Ascending aorta (tissue), 2 donors: Measurements from ENCODE around the gene PSME1. TPM values are rescaled to one million over a fixed set of nuclear protein-coding genes. Genes with fewer than 3 reads are reported as not detected.

Experiments
- DNase-seq, 2 donors: peaks; one replicate each; pipeline ENCODE4 v3.0.0-alpha.2; 2019; ENCODE audit warnings: low spot score in 2 of 2
- H3K27ac ChIP-seq, 2 donors: fragments of 200-600 bp; sonication (generic); one replicate each; pipeline ENCODE4 v1.5.1; 2016 to 2017; ENCODE audit warnings: mild to moderate bottlenecking in 1 of 2
- H3K27me3 ChIP-seq: fragments of 200-600 bp; sonication (generic); one replicate; pipeline ENCODE4 v1.5.1; 2017
- H3K36me3 ChIP-seq, 2 donors: fragments of 200-600 bp; sonication (generic); one replicate each; pipeline ENCODE4 v1.5.1; 2016
- H3K4me1 ChIP-seq, 2 donors: fragments of 200-600 bp; sonication (generic); one replicate each; pipeline ENCODE4 v1.5.1; 2016 to 2017; ENCODE audit warnings: mild to moderate bottlenecking in 1 of 2
- H3K4me3 ChIP-seq, 2 donors: fragments of 200-600 bp; sonication (generic); one replicate each; pipeline ENCODE4 v1.5.1; 2016 to 2017; ENCODE audit warnings: mild to moderate bottlenecking in 1 of 2
- H3K9me3 ChIP-seq, 2 donors: fragments of 200-600 bp; sonication (generic); one replicate each; pipeline ENCODE4 v1.5.1; 2016
- intact Hi-C: fragments of 100-400 bp; cut with DNase I; formaldehyde crosslinking; loops from one replicate; pipeline ENCODE4 v1.15.1; 2023
- total RNA-seq: library from RNA; depleted of rRNA; stranded (reverse); fragments of >200 nt; gene quantifications from one replicate; pipeline ENCODE4 v1.1.0, GENCODE V29; 2016
- TF ChIP-seq, protein P1 (sequence below), 3 experiments: fragments of 200-600 bp in 2 of 3; fragments of 450-650 bp in 1 of 3; sonication (generic) in 2 of 3; IDR thresholded peaks; one replicate each; pipeline ENCODE4 v1.5.1; 2016 to 2019; ENCODE audit warnings: antibody characterized with exemption in 3 of 3, mild to moderate bottlenecking in 1 of 3, moderate library complexity in 1 of 3

PSME1 gene
- total RNA-seq, 1 donor from 2014 or later = 55.5 TPM

DNA sequence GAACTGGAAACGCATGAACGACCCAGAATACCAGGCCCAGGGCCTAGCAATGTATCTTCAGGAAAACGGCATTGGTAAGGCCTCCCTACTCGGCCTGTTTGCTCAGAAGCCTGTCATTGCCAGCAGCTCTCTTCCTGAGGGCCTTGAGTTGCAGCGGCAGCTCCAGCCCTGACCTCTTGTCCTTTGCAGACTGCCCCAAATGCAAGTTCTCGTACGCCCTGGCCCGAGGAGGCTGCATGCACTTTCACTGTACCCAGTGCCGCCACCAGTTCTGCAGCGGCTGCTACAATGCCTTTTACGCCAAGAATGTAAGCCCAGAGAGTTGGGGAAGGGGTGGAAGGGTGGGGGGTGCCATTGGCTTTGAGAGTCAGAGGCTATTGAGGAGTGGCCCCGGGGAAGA lies 21.3 kb downstream of the PSME1 start:
- intact Hi-C loops = no loop called here
- no peak for DNase-seq
- peaks cover 43 to 69% of the 10 kb centered on the region in 2 donors for H3K36me3 ChIP-seq
- H3K27ac ChIP-seq = no peak overlapping the region
- peaks cover under 1 to 4% of the 10 kb centered on the region in 2 donors for H3K4me1 ChIP-seq
- H3K4me3 ChIP-seq = no peak overlapping the region
- H3K9me3 ChIP-seq = no peaks in the 10 kb centered on the region
- no peaks in the 10 kb centered on the region for H3K27me3 ChIP-seq
- TF ChIP-seq, protein P1, sequence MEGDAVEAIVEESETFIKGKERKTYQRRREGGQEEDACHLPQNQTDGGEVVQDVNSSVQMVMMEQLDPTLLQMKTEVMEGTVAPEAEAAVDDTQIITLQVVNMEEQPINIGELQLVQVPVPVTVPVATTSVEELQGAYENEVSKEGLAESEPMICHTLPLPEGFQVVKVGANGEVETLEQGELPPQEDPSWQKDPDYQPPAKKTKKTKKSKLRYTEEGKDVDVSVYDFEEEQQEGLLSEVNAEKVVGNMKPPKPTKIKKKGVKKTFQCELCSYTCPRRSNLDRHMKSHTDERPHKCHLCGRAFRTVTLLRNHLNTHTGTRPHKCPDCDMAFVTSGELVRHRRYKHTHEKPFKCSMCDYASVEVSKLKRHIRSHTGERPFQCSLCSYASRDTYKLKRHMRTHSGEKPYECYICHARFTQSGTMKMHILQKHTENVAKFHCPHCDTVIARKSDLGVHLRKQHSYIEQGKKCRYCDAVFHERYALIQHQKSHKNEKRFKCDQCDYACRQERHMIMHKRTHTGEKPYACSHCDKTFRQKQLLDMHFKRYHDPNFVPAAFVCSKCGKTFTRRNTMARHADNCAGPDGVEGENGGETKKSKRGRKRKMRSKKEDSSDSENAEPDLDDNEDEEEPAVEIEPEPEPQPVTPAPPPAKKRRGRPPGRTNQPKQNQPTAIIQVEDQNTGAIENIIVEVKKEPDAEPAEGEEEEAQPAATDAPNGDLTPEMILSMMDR (IDR thresholded peaks at IDR 0.05) = no peak

DNA sequence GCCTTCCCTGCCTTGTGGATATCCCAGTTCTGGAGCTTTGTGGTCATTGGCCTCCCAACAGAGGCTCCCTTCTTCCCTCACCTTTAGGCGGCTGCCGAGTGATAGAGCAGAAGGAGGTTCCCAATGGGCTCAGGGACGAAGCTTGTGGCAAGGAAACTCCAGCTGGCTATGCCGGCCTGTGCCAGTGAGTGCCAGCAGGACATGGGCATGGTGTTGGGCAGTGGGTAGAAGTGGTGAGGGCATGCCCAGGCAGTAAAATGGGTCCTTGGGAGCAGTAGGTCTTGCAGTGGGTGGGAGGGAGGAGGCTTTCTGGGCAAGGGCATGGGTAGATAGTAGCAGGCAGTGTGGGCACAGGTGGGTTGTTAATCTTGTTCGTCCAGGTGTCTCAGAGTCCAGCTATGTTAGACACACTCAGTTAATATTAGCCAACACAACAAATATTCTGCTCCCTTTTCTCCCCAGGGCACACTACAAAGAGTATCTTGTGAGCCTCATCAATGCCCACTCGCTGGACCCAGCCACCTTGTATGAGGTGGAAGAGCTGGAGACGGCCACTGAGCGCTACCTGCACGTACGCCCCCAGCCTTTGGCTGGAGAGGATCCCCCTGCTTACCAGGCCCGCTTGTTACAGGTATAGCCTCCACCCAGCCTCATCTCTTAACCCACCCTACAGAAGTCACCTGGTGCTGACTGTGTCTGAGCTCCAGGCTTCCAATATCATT lies 23.9 kb downstream of the PSME1 start:
- Histone ChIP-seq H3K4me1 (peaks cover 9 to 12% of the 10 kb centered on the region in 2 donors), H3K27ac (peak overlapping the region; percentile 85 to 88)
- intact Hi-C loops = loop anchor here (2.0 kb wide), 1 partner anchor 29 kb away; the partner anchor contains the start of gene IPO4

DNA sequence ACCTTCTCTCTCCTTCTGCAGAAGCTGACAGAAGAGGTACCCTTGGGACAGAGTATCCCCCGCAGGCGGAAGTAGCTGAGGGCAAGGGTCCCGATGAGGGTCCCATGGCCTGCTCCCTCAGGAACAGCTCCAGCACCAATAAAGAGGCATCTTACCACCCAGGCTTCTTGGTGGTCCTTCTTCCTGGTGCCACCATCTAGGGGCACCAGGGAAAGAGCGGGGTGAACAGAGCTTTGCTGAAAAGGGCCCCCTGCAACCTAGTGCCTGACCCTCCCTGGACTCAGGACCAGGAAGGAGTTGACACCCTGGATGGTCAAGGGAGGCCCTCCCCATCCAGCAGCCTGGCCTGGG lies 24.5 kb downstream of the PSME1 start:
- Histone ChIP-seq H3K27ac (peak overlapping the region; percentile 85 to 88), H3K9me3 (no peaks in the 10 kb centered on the region), H3K36me3 (peaks cover 58 to 65% of the 10 kb centered on the region in 2 donors), H3K4me1 (peaks cover 9 to 12% of the 10 kb centered on the region in 2 donors), H3K4me3 (no peak overlapping the region), H3K27me3 (no peaks in the 10 kb centered on the region)
- TF ChIP-seq, protein P1 (IDR thresholded peaks at IDR 0.05) = no peak
- DNase-seq = no peak
- intact Hi-C loops = loop anchor here (2.0 kb wide), 1 partner anchor 28 kb away; the partner anchor contains the start of gene IPO4

More for the DNA sequence above, 23.9 kb downstream of the PSME1 start:
- Histone ChIP-seq H3K4me3 (no peak overlapping the region), H3K27me3 (no peaks in the 10 kb centered on the region), H3K36me3 (peaks cover 58 to 65% of the 10 kb centered on the region in 2 donors), H3K9me3 (no peaks in the 10 kb centered on the region)
- TF ChIP-seq, protein P1 (IDR thresholded peaks at IDR 0.05) = no peak
- DNase-seq = peak in 1 of 2 donors; percentile 62

DNA sequence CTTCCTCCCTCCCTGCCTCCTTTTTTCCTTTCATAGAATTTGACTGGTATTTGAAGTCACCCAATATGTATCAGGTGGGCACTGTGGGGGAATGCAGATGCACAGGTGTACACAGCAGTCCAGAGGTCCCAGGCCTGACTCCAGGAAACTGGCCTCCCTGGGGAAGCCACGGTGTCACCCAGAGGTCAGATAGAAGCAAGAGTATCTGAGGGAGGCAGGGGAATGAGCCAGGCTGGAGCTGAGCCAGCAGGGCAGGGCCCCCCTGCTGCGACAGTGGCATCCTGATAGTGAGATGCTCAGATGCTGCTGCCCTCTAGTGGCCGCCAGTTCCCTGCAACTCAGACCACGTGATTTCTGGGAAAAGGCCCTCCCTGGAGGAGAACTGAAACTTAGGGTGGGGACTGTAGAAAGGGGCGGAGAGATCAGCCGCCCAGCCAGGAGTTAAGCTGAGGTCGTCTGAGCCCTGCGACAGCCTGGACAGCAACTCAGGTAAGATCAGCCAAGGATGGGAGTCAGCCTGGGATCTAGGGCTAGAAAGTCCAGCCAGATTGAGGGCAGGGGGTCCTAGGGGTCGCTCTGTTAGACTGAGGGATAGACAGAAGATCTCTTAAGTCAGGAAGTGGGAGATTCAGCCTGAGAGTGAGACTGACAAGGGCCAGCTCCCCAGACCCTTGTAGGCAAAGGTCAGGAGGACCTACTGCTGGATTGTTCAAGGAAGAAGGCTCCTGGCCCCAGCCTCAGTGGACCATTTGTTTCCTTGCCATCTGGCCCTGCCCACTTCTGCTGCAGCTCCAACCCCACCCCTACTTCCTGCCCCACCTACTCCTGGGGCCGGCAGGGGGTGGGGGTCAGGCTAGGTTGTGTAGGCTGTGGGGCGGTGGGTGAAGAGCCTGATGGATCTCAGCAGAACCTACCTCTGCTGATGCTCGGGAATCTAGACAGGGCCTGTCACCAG lies 25.1 kb downstream of the PSME1 start, which contains the start of gene IRF9:
TSS of gene IRF9 (plus strand) at position 416 of the 955 bp plus-strand sequence. CDS start 880 bp downstream, outside the sequence.
- intact Hi-C loops = loop anchor here (1.0 to 2.0 kb wide), 4 partner anchors 14 to 47 kb away; partner anchors contain the start of genes DCAF11, IPO4, NRL and PSME1
- DNase-seq = peak; percentile 90 to 99
- peaks cover 58 to 65% of the 10 kb centered on the region in 2 donors for H3K36me3 ChIP-seq

DNA sequence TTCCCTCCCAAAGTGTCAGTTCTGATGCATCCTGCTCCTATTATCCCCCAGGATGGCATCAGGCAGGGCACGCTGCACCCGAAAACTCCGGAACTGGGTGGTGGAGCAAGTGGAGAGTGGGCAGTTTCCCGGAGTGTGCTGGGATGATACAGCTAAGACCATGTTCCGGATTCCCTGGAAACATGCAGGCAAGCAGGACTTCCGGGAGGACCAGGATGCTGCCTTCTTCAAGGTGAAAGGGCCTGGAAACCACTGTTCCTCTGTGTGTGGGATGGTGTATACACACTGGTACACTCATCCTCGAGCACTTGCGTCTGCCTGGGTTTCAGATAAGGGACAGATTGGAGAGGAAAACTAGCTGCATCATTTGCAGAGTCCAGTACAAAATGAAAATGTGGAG lies 26.1 kb downstream of the PSME1 start:
- Histone ChIP-seq H3K4me1 (peaks cover 9 to 12% of the 10 kb centered on the region in 2 donors), H3K27ac (peak overlapping the region; percentile 85 to 88), H3K4me3 (peak overlapping the region; percentile 65 to 77), H3K27me3 (no peaks in the 10 kb centered on the region), H3K36me3 (peaks cover 57 to 67% of the 10 kb centered on the region in 2 donors), H3K9me3 (no peaks in the 10 kb centered on the region)
- DNase-seq = no peak
- TF ChIP-seq, protein P1 (IDR thresholded peaks at IDR 0.05) = no peak
- intact Hi-C loops = no loop called here

More for the DNA sequence above, 25.1 kb downstream of the PSME1 start, which contains the start of gene IRF9:
- Histone ChIP-seq H3K4me3 (peak within 1 kb of the TSS; percentile 65 to 77), H3K4me1 (peaks cover 9 to 12% of the 10 kb centered on the region in 2 donors), H3K9me3 (no peaks in the 10 kb centered on the region), H3K27me3 (no peaks in the 10 kb centered on the region), H3K27ac (peak within 1 kb of the TSS; percentile 85 to 88)
- TF ChIP-seq, protein P1 (IDR thresholded peaks at IDR 0.05) = peak; percentile 90 to 95 (median 91)
